Glomerular visceral epithelial cell (primary cell): ENCODE data around the gene NTRK2.

Source experiments
- DNase-seq: peaks from one replicate; pipeline ENCODE4 v3.0.0-alpha.2; 2016; ENCODE audit errors: extremely low spot score

NTRK2 gene

DNA sequence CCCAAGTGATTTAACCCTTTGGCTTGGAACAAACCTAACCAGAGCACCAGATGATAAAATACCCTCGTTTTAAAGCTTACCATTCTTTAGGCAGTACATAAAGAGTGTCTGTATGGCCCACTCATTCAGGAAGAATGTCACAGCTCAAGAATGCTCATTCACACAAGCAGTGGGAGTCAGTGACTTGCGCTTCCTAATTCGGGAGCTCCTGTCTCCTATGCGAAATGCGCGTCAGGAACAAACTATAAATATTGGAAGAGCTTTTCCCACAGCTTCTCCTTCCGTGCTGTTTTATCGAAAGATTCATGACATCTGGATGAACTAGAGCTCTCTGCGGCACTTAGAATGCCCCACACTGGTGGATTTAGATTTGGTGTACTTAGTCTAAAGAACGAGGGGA, 66.6 kb downstream of the NTRK2 start:
- no peak for DNase-seq

DNA sequence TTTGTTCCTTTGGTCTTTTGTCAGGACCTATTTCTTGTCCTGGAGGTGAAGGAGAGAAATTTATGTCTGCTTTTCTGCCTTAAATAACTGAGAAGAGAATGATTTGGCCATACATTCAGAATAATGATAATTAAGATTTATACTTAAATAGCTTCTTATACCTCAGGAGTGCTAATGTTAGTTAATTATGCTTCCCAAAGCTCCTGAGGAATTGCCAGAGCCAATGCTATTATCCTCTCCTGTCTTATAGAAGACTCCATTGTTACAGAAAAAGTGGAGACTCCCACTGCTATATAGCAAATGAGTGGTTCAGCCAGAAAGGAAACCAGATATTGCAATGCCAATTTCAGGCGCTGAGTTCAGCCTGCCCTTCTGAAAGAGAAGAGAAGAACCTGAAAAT, 67.0 kb downstream of the NTRK2 start:
- DNase-seq, result no peak

DNA sequence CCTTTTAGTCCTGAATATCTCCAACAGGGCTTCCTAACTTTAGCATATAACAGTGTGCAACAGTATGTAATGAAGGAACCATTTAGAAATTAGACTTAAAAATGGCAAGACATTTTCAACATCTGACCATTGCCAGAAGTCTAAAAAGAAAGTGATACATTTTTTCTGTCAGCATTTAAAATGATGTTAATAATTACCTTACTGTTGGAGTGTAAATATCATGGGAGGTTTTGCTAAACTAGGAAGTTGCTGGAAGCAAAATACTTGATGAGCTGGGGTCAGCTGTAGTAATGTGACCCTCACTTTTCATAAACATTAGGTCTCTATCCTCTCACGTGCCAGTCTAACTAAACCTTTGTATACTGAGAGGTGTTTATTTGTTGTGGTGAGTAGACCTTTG, 68.8 kb downstream of the NTRK2 start:
- DNase-seq, result no peak

GRCh38 chr9:84742261-84742660, 72.7 kb downstream of the NTRK2 start:
- DNase-seq, result no peak

- no peak for DNase-seq
Measured at GRCh38 chr9:84744195-84744594, 74.7 kb downstream of the NTRK2 start.

- no peak for DNase-seq
Measured at GRCh38 chr9:84744726-84745125, 75.2 kb downstream of the NTRK2 start.

DNA sequence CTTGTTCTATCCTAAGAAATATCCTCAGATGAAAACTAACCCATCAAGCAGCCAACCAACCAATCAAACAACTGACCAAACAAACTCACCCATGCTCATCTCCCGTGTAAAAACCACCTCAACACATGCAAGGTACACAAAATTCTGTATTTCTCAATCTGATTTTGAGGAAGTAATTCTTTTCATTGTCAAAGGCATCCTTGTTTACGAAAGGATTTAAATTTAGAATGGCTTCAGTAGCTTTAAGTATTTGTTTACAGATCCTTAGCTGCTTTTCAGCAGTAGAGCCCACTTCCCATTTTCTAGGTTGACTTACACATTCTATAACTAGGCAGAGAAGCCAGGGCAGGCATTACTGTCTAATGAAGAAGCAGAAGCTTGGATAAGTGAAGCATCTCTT, 78.6 kb downstream of the NTRK2 start:
- no peak for DNase-seq

GRCh38 chr9:84750152-84750865, 80.8 kb downstream of the NTRK2 start:
- DNase-seq, result no peak

DNA sequence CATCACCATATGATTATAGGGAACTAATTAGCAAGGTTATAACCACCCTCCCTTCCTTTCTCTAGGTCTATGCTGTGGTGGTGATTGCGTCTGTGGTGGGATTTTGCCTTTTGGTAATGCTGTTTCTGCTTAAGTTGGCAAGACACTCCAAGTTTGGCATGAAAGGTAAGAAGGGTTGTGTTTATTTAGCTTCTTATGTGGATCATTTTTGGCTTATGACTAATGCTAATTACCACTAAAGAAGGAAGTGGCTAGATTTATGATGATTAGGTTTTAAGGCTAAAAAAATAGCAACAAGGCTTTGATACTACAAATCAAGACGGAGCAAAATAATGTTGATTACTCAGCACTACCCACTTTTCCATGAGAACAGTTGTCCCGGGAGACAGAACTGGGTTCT, 82.4 kb downstream of the NTRK2 start:
- DNase-seq, result no peak

DNA sequence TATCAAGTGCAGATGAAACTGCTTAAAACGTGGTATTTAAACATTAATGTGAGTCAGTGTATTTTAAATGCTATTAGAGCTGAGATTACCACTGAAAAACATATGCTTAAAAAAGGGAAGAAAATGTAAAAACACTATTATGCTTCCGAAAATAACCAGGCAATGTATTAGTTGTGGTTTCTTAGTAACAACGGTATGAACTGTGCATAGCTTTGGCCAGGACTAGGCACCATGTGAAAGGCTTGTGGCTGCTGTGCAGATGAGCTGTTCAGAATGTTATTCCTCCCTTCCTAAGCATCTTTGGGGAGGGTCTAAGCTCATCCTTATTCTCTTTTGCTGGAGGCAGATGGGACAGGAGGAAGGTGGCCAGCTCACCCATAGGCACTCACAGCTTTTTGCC, 84.9 kb downstream of the NTRK2 start:
- no peak for DNase-seq

GRCh38 chr9:84754881-84755280, 85.4 kb downstream of the NTRK2 start:
- no peak for DNase-seq

- no peak for DNase-seq
Measured at GRCh38 chr9:84755380-84755779, 85.9 kb downstream of the NTRK2 start.

- no peak for DNase-seq
Measured at GRCh38 chr9:84756171-84756570, 86.6 kb downstream of the NTRK2 start.

DNA sequence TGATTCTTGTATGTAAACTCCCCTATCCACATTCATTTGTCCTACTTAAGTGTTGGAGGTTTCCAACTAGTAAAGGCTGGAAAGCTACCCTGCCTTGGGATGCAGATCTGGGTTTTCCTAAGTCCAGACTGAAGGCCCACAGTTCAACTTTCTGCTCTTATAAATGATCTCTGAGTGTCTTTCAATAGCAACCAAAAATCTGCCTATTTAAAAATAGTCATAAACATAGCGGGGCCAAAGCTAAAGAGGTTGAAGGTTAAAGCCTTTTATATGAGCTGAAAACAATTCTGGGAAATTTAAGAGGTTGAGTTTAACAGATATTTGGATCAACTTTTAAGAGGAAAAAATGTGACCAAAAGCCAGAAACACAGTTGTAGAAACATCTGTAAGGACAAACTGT, 87.2 kb downstream of the NTRK2 start:
- no peak for DNase-seq

DNA sequence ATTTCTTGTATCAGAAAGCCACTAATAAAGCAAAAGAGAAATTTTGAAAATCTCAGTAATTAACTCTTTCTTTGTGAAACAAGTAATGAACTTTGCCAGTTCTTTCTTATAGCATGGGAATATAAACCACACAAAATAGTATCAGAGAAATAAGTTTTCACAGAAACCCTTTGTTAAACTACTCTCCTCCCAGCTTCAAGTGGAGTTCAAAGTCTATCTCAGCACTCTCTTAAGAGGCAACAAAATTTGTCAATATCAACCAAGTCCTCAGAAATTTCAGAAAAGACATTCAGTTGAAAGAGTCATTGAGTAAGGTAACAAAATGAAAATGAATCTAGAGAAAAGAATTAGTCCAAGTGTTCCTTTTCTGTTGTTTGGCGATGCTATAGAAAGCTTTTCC, 89.3 kb downstream of the NTRK2 start:
- no peak for DNase-seq

- no peak for DNase-seq
Measured at GRCh38 chr9:84759300-84759750, 89.8 kb downstream of the NTRK2 start.

DNA sequence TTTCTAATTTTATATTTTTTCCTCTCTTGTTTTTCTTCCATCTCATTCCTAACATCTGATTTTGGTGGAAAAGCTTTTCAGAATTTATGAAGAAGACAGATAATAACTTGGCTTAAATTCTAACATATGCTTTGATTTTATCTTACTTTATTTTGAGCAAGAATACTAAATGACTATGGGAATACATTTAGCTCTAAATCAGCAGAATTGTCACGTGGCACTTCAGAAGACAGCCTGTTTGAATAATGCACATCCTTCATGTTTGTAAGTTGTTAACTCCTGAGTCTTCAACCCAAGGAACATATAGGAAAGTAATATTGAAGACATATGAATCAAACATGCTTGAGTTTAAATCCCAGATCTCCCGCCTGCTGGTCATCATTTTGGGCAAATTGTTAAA, 90.3 kb downstream of the NTRK2 start:
- no peak for DNase-seq

- DNase-seq, result no peak
Measured at GRCh38 chr9:84761137-84761808, 91.7 kb downstream of the NTRK2 start.

GRCh38 chr9:84772511-84772910, 103.0 kb downstream of the NTRK2 start:
- no peak for DNase-seq

DNA sequence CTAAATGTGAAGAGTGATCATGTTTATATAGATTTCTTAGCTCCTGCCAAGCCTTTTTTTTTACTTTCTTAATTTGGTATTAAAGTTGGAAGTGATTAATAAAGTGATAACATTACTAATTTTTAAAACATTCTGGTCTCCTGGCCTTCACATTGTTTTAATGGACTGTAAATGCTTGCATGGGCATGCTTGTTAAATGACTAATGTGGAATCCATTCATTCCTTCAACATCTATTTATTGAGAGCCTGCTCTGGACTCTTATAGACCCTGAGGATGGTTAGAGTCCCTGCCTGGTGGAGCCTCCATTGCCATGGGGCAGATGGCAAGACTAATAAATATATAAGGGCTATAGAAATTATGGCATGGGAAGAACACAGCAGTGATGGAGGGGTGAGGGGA, 103.5 kb downstream of the NTRK2 start:
- DNase-seq, result no peak

GRCh38 chr9:84775056-84775643, 105.6 kb downstream of the NTRK2 start:
- DNase-seq, result no peak

- no peak for DNase-seq
Measured at GRCh38 chr9:84778570-84778969, 109.0 kb downstream of the NTRK2 start.

DNA sequence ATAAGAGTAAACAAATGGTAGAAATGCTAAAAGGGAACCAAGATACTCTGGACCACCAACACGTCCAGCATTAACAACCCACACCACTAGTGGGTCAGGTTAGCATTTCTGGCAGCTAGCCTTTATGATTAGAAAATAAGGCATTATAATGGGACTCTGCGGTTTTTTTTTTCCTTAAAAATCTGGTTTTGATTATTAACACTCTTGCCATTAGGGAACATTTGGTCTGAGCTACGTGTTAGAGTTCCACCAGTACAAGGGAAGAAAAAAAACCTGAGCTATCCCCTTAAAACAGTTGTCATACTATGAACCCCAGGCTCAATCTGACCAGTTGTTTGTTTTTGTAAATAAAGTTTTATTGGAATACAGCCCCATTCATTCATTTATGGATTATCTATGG, 110.4 kb downstream of the NTRK2 start:
- no peak for DNase-seq
